Ramos (cell line): ENCODE measurements around the gene RADIL.

Source experiments
- in situ Hi-C: fragments of 300-500 bp; cut with MboI; formaldehyde crosslinking; loops from one replicate; pipeline ENCODE4 v1.14.3; 2022; ENCODE audit warnings: low sequenced_read_pairs; ENCODE audit not compliant: unreplicated experiment

Gene RADIL

GRCh38 chr7:4833176-4833575 lies 50.3 kb downstream of the RADIL start:
- in situ Hi-C loops, result no loop called here

GRCh38 chr7:4832711-4833110 lies 50.8 kb downstream of the RADIL start:
- in situ Hi-C loops, result no loop called here

- in situ Hi-C loops, result no loop called here
Measured at GRCh38 chr7:4831723-4832495, 51.6 kb downstream of the RADIL start.

- in situ Hi-C loops, result no loop called here
Measured at GRCh38 chr7:4830176-4830575, 53.3 kb downstream of the RADIL start.

GRCh38 chr7:4828720-4829383 lies 54.7 kb downstream of the RADIL start:
- in situ Hi-C loops, result no loop called here

GRCh38 chr7:4825081-4825480 lies 58.4 kb downstream of the RADIL start:
- in situ Hi-C loops, result no loop called here

- in situ Hi-C loops, result no loop called here
Measured at GRCh38 chr7:4824120-4824775, 59.3 kb downstream of the RADIL start.

- in situ Hi-C loops, result no loop called here
Measured at GRCh38 chr7:4823441-4824119, 59.9 kb downstream of the RADIL start.

GRCh38 chr7:4822677-4823076 lies 60.8 kb downstream of the RADIL start:
- in situ Hi-C loops, result no loop called here

GRCh38 chr7:4820967-4821471 lies 62.5 kb downstream of the RADIL start:
- in situ Hi-C loops, result no loop called here

GRCh38 chr7:4820405-4820966 lies 63.0 kb downstream of the RADIL start:
- in situ Hi-C loops, result no loop called here

GRCh38 chr7:4819560-4820404 lies 63.7 kb downstream of the RADIL start:
- in situ Hi-C loops, result no loop called here

- in situ Hi-C loops, result no loop called here
Measured at GRCh38 chr7:4818000-4818794, 65.3 kb downstream of the RADIL start.

- in situ Hi-C loops, result no loop called here
Measured at GRCh38 chr7:4817178-4817901, 66.2 kb downstream of the RADIL start.

- in situ Hi-C loops, result no loop called here
Measured at GRCh38 chr7:4816419-4817080, 67.0 kb downstream of the RADIL start.

GRCh38 chr7:4815609-4816418 lies 67.7 kb downstream of the RADIL start:
- in situ Hi-C loops, result no loop called here

GRCh38 chr7:4815121-4815520 lies 68.4 kb downstream of the RADIL start:
- in situ Hi-C loops, result no loop called here
